Activated T-cell treated with anti-CD3 and anti-CD28 coated beads, Interleukin-2, amount 50 U/mL, for 4 hours (primary cell): ENCODE data around the gene SLC35A1. TPM values are rescaled to one million over a fixed set of nuclear protein-coding genes. Genes with fewer than 3 reads are reported as not detected.

Experiments used
- ATAC-seq, 2 donors: fragments of 200-7000 bp; cut with Tn5 transposase; one replicate each; pipeline ENCODE4 v1.10.0; 2021
- DNase-seq: peaks from one replicate; pipeline ENCODE4 v3.0.0-alpha.2; 2020
- H3K27me3 Mint-ChIP-seq: one replicate; pipeline ENCODE4 v1.8.0; 2021; ENCODE audit warnings: low read depth, mixed read lengths
- H3K36me3 Mint-ChIP-seq: one replicate; pipeline ENCODE4 v1.8.0; 2022; ENCODE audit warnings: mixed read lengths; ENCODE audit not compliant: insufficient read depth
- H3K4me1 Mint-ChIP-seq: one replicate; pipeline ENCODE4 v1.8.0; 2021; ENCODE audit warnings: low read depth, mixed read lengths
- H3K4me3 Mint-ChIP-seq: one replicate; pipeline ENCODE4 v1.8.0; 2021; ENCODE audit warnings: mild to moderate bottlenecking, moderate library complexity, mixed read lengths
- H3K9me3 Mint-ChIP-seq: one replicate; pipeline ENCODE4 v1.8.0; 2021; ENCODE audit warnings: mixed read lengths
- total RNA-seq, 3 donors: library from RNA; stranded (reverse); gene quantifications; one replicate each; pipeline ENCODE4 v1.2.1, GENCODE V29; 2021

Gene SLC35A1, protein sequence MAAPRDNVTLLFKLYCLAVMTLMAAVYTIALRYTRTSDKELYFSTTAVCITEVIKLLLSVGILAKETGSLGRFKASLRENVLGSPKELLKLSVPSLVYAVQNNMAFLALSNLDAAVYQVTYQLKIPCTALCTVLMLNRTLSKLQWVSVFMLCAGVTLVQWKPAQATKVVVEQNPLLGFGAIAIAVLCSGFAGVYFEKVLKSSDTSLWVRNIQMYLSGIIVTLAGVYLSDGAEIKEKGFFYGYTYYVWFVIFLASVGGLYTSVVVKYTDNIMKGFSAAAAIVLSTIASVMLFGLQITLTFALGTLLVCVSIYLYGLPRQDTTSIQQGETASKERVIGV
- total RNA-seq, result 1 to 10 TPM; 7.1 to 8.9 (median 8.5) TPM

DNA sequence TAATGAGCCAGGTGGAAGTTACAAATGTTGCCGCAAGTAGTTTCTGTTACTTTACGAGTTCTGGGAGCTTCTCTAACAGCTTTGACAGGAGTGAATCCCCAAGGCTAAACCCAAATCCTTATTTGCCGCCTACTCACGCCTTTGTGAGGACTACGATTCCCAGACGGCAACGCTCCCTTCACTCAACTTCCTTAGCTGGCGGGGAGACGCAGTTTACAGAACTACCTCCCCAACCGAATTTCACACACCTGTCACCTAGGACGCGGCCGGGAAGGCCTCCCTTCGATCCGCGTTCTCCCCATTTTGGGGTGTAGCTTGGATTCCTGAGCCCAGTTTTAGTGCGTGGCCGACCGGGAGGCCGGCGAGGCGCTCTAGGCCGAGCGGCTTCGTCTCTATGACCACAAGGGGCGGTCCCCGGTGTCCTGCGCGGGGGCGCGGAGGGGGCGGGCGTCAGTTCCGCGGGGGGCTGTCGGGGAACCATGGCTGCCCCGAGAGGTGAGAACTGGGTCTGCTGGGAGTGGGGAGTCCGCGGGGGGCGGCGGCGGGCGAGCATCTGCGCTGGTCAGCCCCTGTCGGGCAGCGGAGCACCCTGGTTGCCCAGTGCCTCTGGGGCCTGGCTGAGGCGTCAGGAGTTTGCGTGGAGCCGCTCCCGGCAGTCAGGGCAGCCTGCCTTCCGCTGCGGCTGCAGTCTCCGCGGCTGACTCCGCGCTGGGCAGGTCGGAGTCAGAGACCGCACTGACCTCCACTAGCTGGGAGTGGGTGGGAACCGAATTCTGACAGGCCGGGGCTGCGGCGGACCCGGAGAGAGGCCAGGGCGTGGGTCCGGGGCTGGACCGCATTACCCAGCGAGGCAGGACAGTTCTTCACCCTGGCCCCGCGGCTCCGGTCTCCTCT lies at the start of gene SLC35A1:
Gene SLC35A1, plus strand, starts transcription at position 450 of the 894 bp plus-strand sequence. Its CDS starts 30 bp downstream, at position 480.
- Mint-ChIP-seq H3K9me3 (no peaks in the 10 kb centered on the region), H3K36me3 (no peaks in the 10 kb centered on the region), H3K4me3 (peak within 1 kb of the TSS; percentile 98), H3K27me3 (peaks cover 6% of the 10 kb centered on the region), H3K4me1 (peaks cover 19% of the 10 kb centered on the region)
- peak; percentile 81 for DNase-seq
- ATAC-seq, result peak; percentile 93 to 95

DNA sequence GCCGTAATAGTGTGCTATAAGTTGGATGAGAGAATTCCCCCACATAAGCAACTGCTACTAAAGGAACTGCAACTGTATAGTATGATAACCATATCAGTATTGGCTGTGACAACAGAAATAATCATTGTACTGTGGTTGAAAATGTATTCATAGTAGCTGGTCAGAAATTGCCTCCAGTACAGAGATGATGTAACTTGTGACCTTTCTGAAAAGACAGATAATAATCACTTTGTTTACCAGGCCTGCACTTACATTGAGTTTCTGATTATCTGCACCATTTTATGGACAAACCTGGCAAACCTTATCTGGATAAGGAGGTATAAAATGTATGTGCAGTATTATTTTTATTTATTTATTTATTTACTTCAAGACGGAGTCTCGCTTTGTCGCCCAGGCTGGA lies 46.0 kb upstream of the SLC35A1 start:
- H3K4me1 Mint-ChIP-seq, result no peaks in the 10 kb centered on the region
- H3K9me3 Mint-ChIP-seq, result no peaks in the 10 kb centered on the region
- no peaks in the 10 kb centered on the region for H3K36me3 Mint-ChIP-seq
- H3K4me3 Mint-ChIP-seq, result no peak overlapping the region
- DNase-seq (no peak), ATAC-seq (no peak)
- H3K27me3 Mint-ChIP-seq, result peaks cover 6% of the 10 kb centered on the region

DNA sequence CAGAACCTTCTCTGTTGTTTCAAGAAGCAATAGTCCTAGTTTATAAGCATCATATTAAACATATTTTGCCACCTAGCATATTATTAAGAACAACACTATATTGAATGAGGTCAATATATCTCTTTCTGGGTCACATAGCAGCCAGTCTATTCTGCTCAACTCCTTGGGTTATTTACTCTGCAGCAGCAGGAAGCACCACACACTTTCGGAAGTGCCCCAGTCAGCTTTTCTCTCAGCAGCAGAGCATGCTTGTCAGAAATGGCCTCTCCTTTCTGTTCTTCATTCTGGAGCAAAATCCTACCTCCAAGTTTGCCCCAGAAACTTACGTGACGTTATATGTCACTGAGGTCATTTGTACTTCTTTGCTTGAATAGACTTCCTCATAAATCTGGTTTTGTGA lies 42.3 kb upstream of the SLC35A1 start:
- DNase-seq, result no peak
- Mint-ChIP-seq H3K4me1 (no peaks in the 10 kb centered on the region), H3K27me3 (peaks cover 10% of the 10 kb centered on the region), H3K4me3 (no peak overlapping the region), H3K36me3 (no peaks in the 10 kb centered on the region), H3K9me3 (no peaks in the 10 kb centered on the region)
- ATAC-seq, result no peak

DNA sequence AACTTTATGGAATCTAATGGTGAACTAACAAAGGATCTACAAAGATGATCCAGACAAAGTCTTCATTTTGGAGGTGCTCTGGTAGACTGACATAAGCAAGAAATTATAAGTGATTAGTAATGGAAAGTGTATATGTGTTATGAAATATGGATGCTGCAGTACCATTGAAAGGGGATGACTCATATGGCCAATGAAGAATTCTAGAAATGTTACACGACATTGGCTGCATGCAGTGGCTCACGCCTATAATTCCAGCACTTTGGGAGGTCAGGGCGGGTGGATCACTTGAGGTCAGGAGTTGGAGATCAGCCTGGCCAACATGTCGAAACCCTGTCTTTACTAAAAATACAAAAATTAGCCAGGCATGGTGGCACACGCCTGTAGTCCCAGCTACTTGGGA lies 41.5 kb upstream of the SLC35A1 start:
- H3K4me3 Mint-ChIP-seq, result no peak overlapping the region
- H3K27me3 Mint-ChIP-seq, result peaks cover 10% of the 10 kb centered on the region
- no peaks in the 10 kb centered on the region for H3K36me3 Mint-ChIP-seq
- DNase-seq (no peak), ATAC-seq (no peak)
- H3K9me3 Mint-ChIP-seq, result no peaks in the 10 kb centered on the region
- no peaks in the 10 kb centered on the region for H3K4me1 Mint-ChIP-seq

DNA sequence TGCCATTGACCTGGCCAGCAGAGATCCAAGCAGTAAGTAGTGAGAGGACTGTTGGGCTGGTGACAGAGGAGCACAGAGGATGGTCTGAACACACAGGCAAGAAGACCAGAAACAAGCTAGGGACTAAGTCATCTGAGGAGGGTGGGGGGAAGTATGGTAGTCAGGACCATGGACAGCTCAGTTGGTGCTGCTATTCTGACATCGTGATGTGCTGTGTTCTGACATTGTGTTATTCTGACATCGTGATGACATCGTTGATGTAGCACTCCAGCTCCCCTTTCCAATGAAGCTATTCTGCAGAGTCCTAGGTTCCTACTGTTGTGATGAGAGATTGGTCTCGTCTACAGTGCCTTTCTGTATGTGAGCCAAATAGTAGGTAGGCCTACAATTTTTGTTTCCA lies 36.3 kb upstream of the SLC35A1 start:
- peaks cover 8% of the 10 kb centered on the region for H3K27me3 Mint-ChIP-seq
- no peaks in the 10 kb centered on the region for H3K4me1 Mint-ChIP-seq
- ATAC-seq, result no peak

DNA sequence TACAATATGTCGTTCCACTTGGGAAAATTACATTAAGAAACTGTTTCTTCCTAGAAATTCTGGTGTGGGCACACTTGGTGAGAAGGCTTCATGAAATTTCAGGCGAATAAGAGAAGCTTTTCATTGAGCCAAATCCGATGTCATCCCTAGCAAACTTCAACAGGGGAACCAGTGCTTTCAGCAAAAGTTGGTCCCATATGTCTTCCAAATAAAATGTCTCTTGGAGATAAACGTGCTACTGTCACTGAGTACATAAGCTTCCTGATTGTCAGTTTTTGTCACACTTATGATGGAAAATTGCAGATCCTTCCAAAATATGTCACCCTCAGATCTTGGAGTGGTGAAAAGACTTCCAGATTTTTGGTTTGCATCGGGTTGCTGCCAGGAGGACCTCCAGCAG lies 31.1 kb upstream of the SLC35A1 start:
- ATAC-seq (no peak), DNase-seq (no peak)
- Mint-ChIP-seq H3K36me3 (no peaks in the 10 kb centered on the region), H3K4me1 (no peaks in the 10 kb centered on the region), H3K9me3 (no peaks in the 10 kb centered on the region), H3K4me3 (no peak overlapping the region), H3K27me3 (peaks cover 12% of the 10 kb centered on the region)

More for the DNA sequence above, 36.3 kb upstream of the SLC35A1 start:
- H3K4me3 Mint-ChIP-seq, result no peak overlapping the region
- H3K9me3 Mint-ChIP-seq, result no peaks in the 10 kb centered on the region
- H3K36me3 Mint-ChIP-seq, result no peaks in the 10 kb centered on the region
- peak; percentile 13 for DNase-seq

DNA sequence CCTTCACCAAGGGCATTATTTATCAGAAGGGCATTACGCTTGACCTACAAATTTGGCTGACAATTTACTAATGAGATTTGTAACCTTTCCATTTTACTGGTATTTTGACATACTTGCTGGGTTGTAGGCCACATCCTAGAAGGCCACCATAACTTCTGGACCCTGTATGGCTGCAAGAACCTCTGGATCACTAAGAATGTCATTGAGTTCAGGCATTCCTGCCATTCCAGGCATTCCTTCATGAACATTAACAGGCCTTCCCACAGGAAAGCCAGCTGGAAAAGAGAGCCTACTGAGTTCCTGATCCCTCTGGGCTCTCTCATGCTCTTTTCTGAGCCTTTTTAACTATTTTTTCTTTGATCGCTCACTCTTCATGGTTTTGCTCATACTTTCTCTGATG lies 28.4 kb upstream of the SLC35A1 start:
- Mint-ChIP-seq H3K27me3 (peaks cover 22% of the 10 kb centered on the region), H3K36me3 (no peaks in the 10 kb centered on the region), H3K4me1 (no peaks in the 10 kb centered on the region), H3K9me3 (no peaks in the 10 kb centered on the region), H3K4me3 (no peak overlapping the region)
- ATAC-seq (no peak), DNase-seq (no peak)

DNA sequence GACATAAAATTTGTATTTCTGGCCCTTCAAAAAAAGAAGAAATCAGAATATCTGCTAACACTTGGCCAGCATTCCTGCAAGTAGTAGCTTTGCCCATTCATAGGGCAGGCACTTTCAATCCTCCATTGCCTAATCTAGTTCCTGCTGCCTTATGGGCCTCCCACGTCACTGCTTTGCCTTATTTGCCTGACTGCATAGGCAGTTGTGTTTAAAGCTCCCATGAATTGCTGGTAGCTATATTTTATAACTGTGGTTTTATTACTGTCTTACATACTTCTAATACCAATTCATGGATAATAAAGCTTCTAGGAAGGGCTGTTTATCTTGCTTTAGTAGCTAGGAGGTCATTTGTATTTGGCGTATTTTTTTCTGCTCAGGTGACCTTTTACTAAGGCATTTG lies 7.7 kb upstream of the SLC35A1 start:
- Mint-ChIP-seq H3K4me1 (no peaks in the 10 kb centered on the region), H3K4me3 (no peak overlapping the region), H3K36me3 (no peaks in the 10 kb centered on the region)

DNA sequence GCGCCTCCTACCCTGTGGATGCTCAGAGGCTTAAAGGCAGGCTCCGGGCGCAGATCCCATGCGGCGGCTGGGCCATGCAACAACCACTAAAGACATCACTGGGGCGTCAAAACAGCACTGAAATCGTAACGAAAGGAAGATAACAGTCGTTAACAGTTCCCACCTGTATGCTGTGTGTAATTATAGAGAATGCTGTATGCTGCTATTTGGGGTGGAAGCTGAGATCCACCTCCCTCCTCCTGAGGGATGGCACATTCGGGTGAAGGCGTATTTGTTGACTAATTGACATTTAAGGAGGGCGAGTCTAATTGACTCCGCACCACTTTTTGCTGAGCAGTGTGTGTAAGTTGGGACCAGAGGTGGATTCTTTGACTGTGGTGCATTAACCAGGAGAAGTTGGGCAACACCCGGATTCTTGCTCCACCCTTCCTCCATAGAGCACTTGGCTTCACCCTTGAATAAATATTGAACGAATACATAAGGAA lies 687 bp downstream of the SLC35A1 start:
- peak; percentile 77 to 80 for ATAC-seq

More for the DNA sequence above, 7.7 kb upstream of the SLC35A1 start:
- DNase-seq (no peak), ATAC-seq (no peak)
- Mint-ChIP-seq H3K27me3 (peaks cover 25% of the 10 kb centered on the region), H3K9me3 (no peaks in the 10 kb centered on the region)

DNA sequence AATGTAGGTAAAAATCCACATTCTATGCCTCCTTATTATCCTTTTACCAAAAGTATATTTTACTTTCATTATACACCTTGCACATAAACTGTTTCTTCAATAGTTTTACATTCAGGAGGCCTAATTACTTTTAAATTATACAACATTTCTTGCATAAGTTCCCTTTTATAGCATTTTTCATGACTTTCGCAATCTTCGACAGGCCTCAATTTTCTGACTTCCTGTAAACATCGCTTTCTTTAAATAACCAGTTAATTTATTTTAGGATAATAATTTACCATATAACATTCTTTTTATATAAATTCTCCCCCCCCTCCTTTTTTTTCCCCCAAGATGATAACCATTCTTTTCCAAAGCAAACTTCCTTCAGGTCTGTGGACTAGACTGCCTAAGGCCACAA lies 9.2 kb downstream of the SLC35A1 start:
- ATAC-seq, result no peak
- H3K9me3 Mint-ChIP-seq, result no peaks in the 10 kb centered on the region
- DNase-seq, result no peak
- peaks cover 3% of the 10 kb centered on the region for H3K4me1 Mint-ChIP-seq
- no peak overlapping the region for H3K4me3 Mint-ChIP-seq
- no peaks in the 10 kb centered on the region for H3K27me3 Mint-ChIP-seq
- peaks cover 20% of the 10 kb centered on the region for H3K36me3 Mint-ChIP-seq

More for the DNA sequence above, 687 bp downstream of the SLC35A1 start:
- peaks cover 7% of the 10 kb centered on the region for H3K36me3 Mint-ChIP-seq
- peaks cover under 1% of the 10 kb centered on the region for H3K27me3 Mint-ChIP-seq
- peaks cover 19% of the 10 kb centered on the region for H3K4me1 Mint-ChIP-seq
- H3K4me3 Mint-ChIP-seq, result peak overlapping the region; percentile 98
- DNase-seq, result peak; percentile 51
- H3K9me3 Mint-ChIP-seq, result no peaks in the 10 kb centered on the region

DNA sequence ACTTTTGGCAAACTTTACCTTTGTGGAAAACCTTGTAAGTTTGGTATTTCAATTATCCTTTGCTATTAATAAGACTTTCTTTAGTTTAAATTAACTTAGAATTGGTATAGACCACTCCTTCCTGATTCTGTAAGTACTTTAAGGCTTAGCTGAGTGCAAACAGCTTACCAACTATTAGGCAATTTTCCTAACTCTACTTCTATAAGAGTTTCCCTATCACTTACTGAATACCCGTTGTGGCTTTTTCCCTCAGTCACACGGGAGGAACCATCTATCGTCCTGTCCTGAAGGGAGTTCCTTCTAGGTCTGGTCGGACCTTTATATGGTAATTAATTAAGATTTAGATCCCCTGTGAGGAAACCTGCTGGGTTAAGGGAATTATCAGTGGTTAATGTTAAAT lies 9.6 kb downstream of the SLC35A1 start:
- H3K36me3 Mint-ChIP-seq, result peaks cover 20% of the 10 kb centered on the region
- ATAC-seq, result no peak
- H3K4me3 Mint-ChIP-seq, result no peak overlapping the region
- DNase-seq, result no peak
- H3K27me3 Mint-ChIP-seq, result no peaks in the 10 kb centered on the region
- peaks cover 3% of the 10 kb centered on the region for H3K4me1 Mint-ChIP-seq
- H3K9me3 Mint-ChIP-seq, result no peaks in the 10 kb centered on the region

DNA sequence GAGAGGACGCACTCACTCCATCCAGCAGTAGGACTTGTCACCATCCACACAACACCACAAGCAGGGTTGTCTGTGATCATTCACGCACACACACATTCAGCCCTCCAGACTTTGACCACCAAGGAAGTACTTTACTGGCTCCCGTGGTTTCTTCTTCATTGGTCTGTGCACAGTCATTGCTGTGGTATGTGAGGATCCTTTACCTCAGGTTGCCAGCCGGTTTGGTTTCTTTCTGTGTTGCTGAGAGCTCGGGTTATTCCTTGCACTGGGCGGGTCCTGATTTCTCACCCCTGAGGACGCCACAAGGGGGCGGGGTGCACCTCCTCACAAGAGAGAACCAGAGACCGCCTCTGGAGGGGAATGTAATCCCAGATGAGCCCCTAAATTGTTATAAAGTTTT lies 11.2 kb downstream of the SLC35A1 start:
- DNase-seq (no peak), ATAC-seq (no peak)
- Mint-ChIP-seq H3K9me3 (no peaks in the 10 kb centered on the region), H3K36me3 (peaks cover 14% of the 10 kb centered on the region), H3K27me3 (no peaks in the 10 kb centered on the region), H3K4me1 (peaks cover 3% of the 10 kb centered on the region), H3K4me3 (no peak overlapping the region)

DNA sequence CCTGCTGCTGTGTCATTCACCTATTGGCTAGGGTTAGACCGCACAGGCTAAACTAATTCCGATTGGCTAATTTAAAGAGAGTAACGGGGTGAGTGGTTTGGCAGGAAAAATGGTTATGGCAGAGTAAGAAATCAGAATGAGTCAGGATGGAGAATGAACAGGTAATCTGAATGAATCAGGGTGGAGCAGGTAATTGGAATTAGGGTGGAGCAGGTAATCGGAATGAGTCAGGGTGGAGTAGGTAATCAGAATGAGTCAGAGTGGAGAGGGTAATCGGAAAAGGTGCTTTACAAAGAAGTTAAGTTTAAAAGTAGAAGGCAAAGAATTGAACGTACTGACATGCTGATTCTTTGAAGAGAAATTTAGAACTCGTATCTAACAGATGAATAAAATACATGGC lies 11.7 kb downstream of the SLC35A1 start:
- peaks cover 13% of the 10 kb centered on the region for H3K36me3 Mint-ChIP-seq
- no peaks in the 10 kb centered on the region for H3K27me3 Mint-ChIP-seq
- DNase-seq, result no peak
- H3K4me3 Mint-ChIP-seq, result no peak overlapping the region
- peaks cover 3% of the 10 kb centered on the region for H3K4me1 Mint-ChIP-seq
- H3K9me3 Mint-ChIP-seq, result no peaks in the 10 kb centered on the region
- no peak for ATAC-seq

DNA sequence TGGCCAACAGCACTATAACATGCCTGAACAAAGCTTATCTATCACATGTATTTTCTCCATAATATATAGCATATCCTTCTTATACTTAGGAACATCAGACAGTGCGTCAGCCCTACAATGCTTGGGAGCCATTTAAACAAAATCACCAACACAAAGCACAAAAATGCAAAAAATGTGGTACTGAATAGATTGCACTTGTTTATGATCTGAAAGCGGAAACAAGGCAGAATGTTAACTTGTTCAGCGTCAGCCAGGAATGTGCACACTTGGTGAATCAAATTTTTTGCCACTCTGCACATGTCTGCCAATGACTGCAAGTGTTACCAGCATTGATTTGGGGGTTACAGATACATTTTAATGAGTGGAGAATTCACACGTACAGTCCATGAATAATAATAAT lies 14.8 kb downstream of the SLC35A1 start:
- ATAC-seq, result no peak
- Mint-ChIP-seq H3K4me3 (no peak overlapping the region), H3K4me1 (peaks cover 3% of the 10 kb centered on the region), H3K9me3 (no peaks in the 10 kb centered on the region), H3K36me3 (peaks cover 12% of the 10 kb centered on the region), H3K27me3 (no peaks in the 10 kb centered on the region)
- DNase-seq, result no peak
